ENCODE measurements around the gene NDOR1. TPM values are rescaled to one million over a fixed set of nuclear protein-coding genes. Genes with fewer than 3 reads are reported as not detected.

The NDOR1 gene
- total RNA-seq, 4 donors from 2014 or later = 6.5 to 12.3 (median 8.0) TPM

- H3K27ac ChIP-seq (replicated peaks in 1 of 4) = no peak overlapping the region
- WGBS = 89% methylated on average over 10 of the region's 13 CpGs
- intact Hi-C loops (cut with DNase I) = no loop called here
Measured at GRCh38 chr9:137211532-137211931, 6.0 kb downstream of the NDOR1 start.

GRCh38 chr9:137212520-137212919, 7.0 kb downstream of the NDOR1 start:
- peaks cover 0 to 61% (median 15%) of the 10 kb centered on the region in 4 donors for H3K36me3 ChIP-seq
- H3K9me3 ChIP-seq = no peaks in the 10 kb centered on the region
- intact Hi-C loops (cut with DNase I) = no loop called here
- H3K27me3 ChIP-seq = no peaks in the 10 kb centered on the region
- H3K4me1 ChIP-seq = peaks cover under 1 to 10% (median 7%) of the 10 kb centered on the region in 4 donors
- H3K4me3 ChIP-seq = no peak overlapping the region
- no peak for DNase-seq (ENCODE audit: extremely low spot score)
- TF ChIP-seq EP300 (IDR thresholded peaks at IDR 0.05) (no peak), CTCF (IDR thresholded peaks at IDR 0.05) (no peak), POLR2A (IDR thresholded peaks at IDR 0.05; ENCODE audit: low read depth) (no peak), POLR2AphosphoS5 (IDR thresholded peaks at IDR 0.05) (no peak)
- 81% methylated on average over 10 of the region's 21 CpGs for WGBS
- no peak overlapping the region for H3K27ac ChIP-seq (replicated peaks in 1 of 4)

More at GRCh38 chr9:137211532-137211931, 6.0 kb downstream of the NDOR1 start:
- DNase-seq (ENCODE audit: extremely low spot score) = no peak
- no peaks in the 10 kb centered on the region for H3K27me3 ChIP-seq
- TF ChIP-seq POLR2AphosphoS5 (IDR thresholded peaks at IDR 0.05) = no peak
- TF ChIP-seq EP300 (IDR thresholded peaks at IDR 0.05) = no peak
- no peak for TF ChIP-seq POLR2A (IDR thresholded peaks at IDR 0.05; ENCODE audit: low read depth)
- TF ChIP-seq CTCF (IDR thresholded peaks at IDR 0.05) = no peak
- H3K9me3 ChIP-seq = no peaks in the 10 kb centered on the region
- peaks cover 0 to 60% (median 15%) of the 10 kb centered on the region in 4 donors for H3K36me3 ChIP-seq
- H3K4me3 ChIP-seq = no peak overlapping the region
- H3K4me1 ChIP-seq = peaks cover 5 to 10% (median 8%) of the 10 kb centered on the region in 4 donors

- no peak overlapping the region for H3K4me3 ChIP-seq
- DNase-seq (ENCODE audit: extremely low spot score) = no peak
- intact Hi-C loops (cut with DNase I) = no loop called here
- H3K27me3 ChIP-seq = no peaks in the 10 kb centered on the region
- peaks cover 0 to 57% (median 15%) of the 10 kb centered on the region in 4 donors for H3K36me3 ChIP-seq
- 92% methylated on average over 26 of the region's 49 CpGs for WGBS
- H3K9me3 ChIP-seq = no peaks in the 10 kb centered on the region
- no peak for TF ChIP-seq CTCF (IDR thresholded peaks at IDR 0.05)
- TF ChIP-seq POLR2A (IDR thresholded peaks at IDR 0.05; ENCODE audit: low read depth) = no peak
- TF ChIP-seq EP300 (IDR thresholded peaks at IDR 0.05) = no peak
- H3K27ac ChIP-seq (replicated peaks in 1 of 4) = no peak overlapping the region
- H3K4me1 ChIP-seq = peaks cover 4 to 19% (median 10%) of the 10 kb centered on the region in 4 donors
Measured at GRCh38 chr9:137213160-137214060, 7.9 kb downstream of the NDOR1 start.

GRCh38 chr9:137214620-137215019, 9.1 kb downstream of the NDOR1 start:
- no peak overlapping the region for H3K27ac ChIP-seq (replicated peaks in 1 of 4)
- TF ChIP-seq POLR2AphosphoS5 (IDR thresholded peaks at IDR 0.05) = no peak
- no peak for TF ChIP-seq CTCF (IDR thresholded peaks at IDR 0.05)
- no peak for TF ChIP-seq POLR2A (IDR thresholded peaks at IDR 0.05; ENCODE audit: low read depth)
- TF ChIP-seq EP300 (IDR thresholded peaks at IDR 0.05) = no peak
- intact Hi-C loops (cut with DNase I) = no loop called here
- WGBS = 93% methylated on average over 19 of the region's 19 CpGs
- DNase-seq (ENCODE audit: extremely low spot score) = no peak
- no peak overlapping the region for H3K4me3 ChIP-seq
- H3K9me3 ChIP-seq = no peaks in the 10 kb centered on the region
- peaks cover 0 to 44% (median 15%) of the 10 kb centered on the region in 4 donors for H3K36me3 ChIP-seq
- peaks cover 4 to 20% (median 13%) of the 10 kb centered on the region in 4 donors for H3K4me1 ChIP-seq
- no peaks in the 10 kb centered on the region for H3K27me3 ChIP-seq

Measured in esophagus muscularis mucosa (tissue), 4 donors.